ENCODE measurements around the gene KCNK18.

KCNK18 gene

DNA sequence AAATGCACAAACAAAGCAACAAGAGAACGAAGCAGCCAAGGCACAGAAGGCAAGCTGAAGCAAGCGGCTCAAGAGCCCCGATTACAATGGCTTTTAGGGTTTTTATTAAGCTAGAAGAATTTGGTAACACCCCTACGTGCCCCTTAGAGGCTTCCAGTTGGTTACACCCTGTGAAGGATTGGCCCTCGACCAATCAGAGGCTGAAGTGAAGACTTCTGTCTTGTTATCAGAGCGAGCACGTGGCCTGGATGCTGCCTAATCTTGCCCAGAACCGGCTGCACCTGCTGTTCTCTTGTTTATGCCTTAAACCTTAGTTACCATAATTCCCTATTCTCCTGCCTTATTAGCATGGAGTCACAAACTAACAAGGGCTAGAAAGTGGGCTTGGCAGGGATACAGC, 21.4 kb downstream of the KCNK18 start:
- Histone ChIP-seq H3K27me3 (replicated peaks in 2 of 5; ENCODE audit: control insufficient read depth in 4 of 5, insufficient read depth in 5 of 5, low read length in 4 of 5) (peaks cover 0 to 35% (median 20%) of the 10 kb centered on the region in 5 experiments), H3K27ac (ENCODE audit: insufficient read depth in 1 of 2, low read depth in 1 of 2, low read length in 2 of 2, poor library complexity in 1 of 2, severe bottlenecking in 2 of 2) (no peak overlapping the region), H3K4me3 (ENCODE audit: control insufficient read depth in 1 of 7, extremely low read depth in 1 of 7, insufficient read depth in 4 of 7, low read depth in 2 of 7, low read length in 6 of 7) (no peak overlapping the region), H3K9me3 (ENCODE audit: control extremely low read depth in 1 of 5, control insufficient read depth in 4 of 5, insufficient read depth in 2 of 5, low read depth in 1 of 5, low read length in 4 of 5) (no peaks in the 10 kb centered on the region), H3K36me3 (ENCODE audit: control insufficient read depth in 4 of 4, insufficient read depth in 4 of 4, low read length in 3 of 4) (no peaks in the 10 kb centered on the region), H3K4me1 (ENCODE audit: control extremely low read depth in 1 of 4, control insufficient read depth in 4 of 4, insufficient read depth in 4 of 4, low read length in 3 of 4) (peaks cover 0 to 16% (median 14%) of the 10 kb centered on the region in 4 experiments)
- 93% methylated on average over 7 of the region's 8 CpGs for WGBS (ENCODE audit: insufficient coverage)
- DNase-seq, result peak; percentile 59 to 77 (median 65)
- CTCF ChIA-PET, result interaction anchor here (1.1 to 7.5 kb wide), 5 partner anchors 8 to 449 kb away, joined by 3 to 115 read pairs (median 15); partner anchors contain the start of gene SLC18A2
- POLR2A ChIA-PET, result no interaction called here

DNA sequence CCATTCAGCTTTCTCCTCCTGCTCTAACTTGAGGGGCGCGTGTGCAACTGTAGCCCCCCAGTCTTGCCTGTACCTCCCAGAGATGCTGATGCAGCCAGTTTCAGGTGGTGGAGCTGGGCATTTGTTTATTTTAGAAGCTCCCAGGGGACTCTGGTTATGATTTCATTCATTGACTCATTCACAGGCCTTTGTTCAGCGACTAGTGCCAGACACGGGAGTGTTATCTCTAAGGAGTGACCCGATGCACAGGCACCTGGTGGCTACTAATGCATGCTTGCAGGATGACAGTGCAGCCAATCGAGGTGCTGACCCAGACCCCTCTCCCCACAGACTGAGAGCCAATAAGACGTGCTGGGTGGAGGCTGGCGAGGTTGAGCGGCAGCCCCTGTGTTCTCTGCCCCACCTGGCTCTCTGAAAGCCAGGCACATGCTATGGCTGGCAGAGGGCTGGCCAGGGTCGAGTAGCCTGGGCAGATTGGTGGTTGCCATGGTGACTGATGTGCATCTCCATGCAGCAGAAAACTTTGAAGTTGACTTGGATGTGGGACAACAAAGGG, 23.9 kb downstream of the KCNK18 start:
- CTCF ChIA-PET, result interaction anchor here (7.5 kb wide), 1 partner anchor 96 kb away, joined by 115 read pairs; no protein-coding TSS in a partner anchor
- H3K27me3 ChIP-seq (replicated peaks in 2 of 5; ENCODE audit: control insufficient read depth in 4 of 5, insufficient read depth in 5 of 5, low read length in 4 of 5), result peaks cover 0 to 16% (median 10%) of the 10 kb centered on the region in 5 experiments
- H3K4me1 ChIP-seq (ENCODE audit: control extremely low read depth in 1 of 4, control insufficient read depth in 4 of 4, insufficient read depth in 4 of 4, low read length in 3 of 4), result peaks cover 0 to 14% (median 13%) of the 10 kb centered on the region in 4 experiments
- no peaks in the 10 kb centered on the region for H3K36me3 ChIP-seq (ENCODE audit: control insufficient read depth in 4 of 4, insufficient read depth in 4 of 4, low read length in 3 of 4)
- no peak for DNase-seq
- WGBS (ENCODE audit: insufficient coverage), result 85% methylated on average over 8 of the region's 10 CpGs
- no peak overlapping the region for H3K4me3 ChIP-seq (ENCODE audit: control insufficient read depth in 1 of 7, extremely low read depth in 1 of 7, insufficient read depth in 4 of 7, low read depth in 2 of 7, low read length in 6 of 7)
- no peaks in the 10 kb centered on the region for H3K9me3 ChIP-seq (ENCODE audit: control extremely low read depth in 1 of 5, control insufficient read depth in 4 of 5, insufficient read depth in 2 of 5, low read depth in 1 of 5, low read length in 4 of 5)
- POLR2A ChIA-PET, result no interaction called here
- H3K27ac ChIP-seq (ENCODE audit: insufficient read depth in 1 of 2, low read depth in 1 of 2, low read length in 2 of 2, poor library complexity in 1 of 2, severe bottlenecking in 2 of 2), result no peak overlapping the region

DNA sequence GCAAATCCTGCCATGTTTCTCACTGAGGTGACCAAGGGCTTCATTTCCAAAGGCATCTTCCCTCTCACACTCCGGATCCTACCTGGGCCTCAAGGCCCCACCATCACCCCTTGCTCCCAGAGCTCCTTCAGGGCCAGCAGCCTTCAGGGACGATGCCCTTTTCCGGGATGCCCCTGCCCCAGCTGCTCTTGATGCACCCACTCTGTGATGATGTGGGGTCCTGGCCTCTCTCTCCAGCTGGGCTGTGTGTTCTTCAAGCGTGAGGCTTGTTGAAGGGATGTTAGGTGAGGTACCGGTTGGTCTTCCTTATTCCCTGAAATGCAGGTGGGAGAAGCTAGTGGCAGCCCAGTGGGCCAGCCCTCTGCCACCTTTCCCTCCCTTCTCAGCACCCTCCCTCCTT, 25.3 kb downstream of the KCNK18 start:
- H3K4me3 ChIP-seq (ENCODE audit: control insufficient read depth in 1 of 7, extremely low read depth in 1 of 7, insufficient read depth in 4 of 7, low read depth in 2 of 7, low read length in 6 of 7), result no peak overlapping the region
- no peak overlapping the region for H3K27ac ChIP-seq (ENCODE audit: insufficient read depth in 1 of 2, low read depth in 1 of 2, low read length in 2 of 2, poor library complexity in 1 of 2, severe bottlenecking in 2 of 2)
- H3K9me3 ChIP-seq (ENCODE audit: control extremely low read depth in 1 of 5, control insufficient read depth in 4 of 5, insufficient read depth in 2 of 5, low read depth in 1 of 5, low read length in 4 of 5), result no peaks in the 10 kb centered on the region
- CTCF ChIA-PET, result interaction anchor here (0.7 to 8.7 kb wide), 5 partner anchors 24 to 257 kb away, joined by 3 to 148 read pairs (median 3); no protein-coding TSS in a partner anchor
- no peak for DNase-seq
- 97% methylated on average over 3 of the region's 5 CpGs for WGBS (ENCODE audit: insufficient coverage)
- POLR2A ChIA-PET, result no interaction called here
- peaks cover 0 to 14% (median 7%) of the 10 kb centered on the region in 5 experiments for H3K27me3 ChIP-seq (replicated peaks in 2 of 5; ENCODE audit: control insufficient read depth in 4 of 5, insufficient read depth in 5 of 5, low read length in 4 of 5)
- peaks cover 0 to under 1% (median under 1%) of the 10 kb centered on the region in 4 experiments for H3K4me1 ChIP-seq (ENCODE audit: control extremely low read depth in 1 of 4, control insufficient read depth in 4 of 4, insufficient read depth in 4 of 4, low read length in 3 of 4)
- no peaks in the 10 kb centered on the region for H3K36me3 ChIP-seq (ENCODE audit: control insufficient read depth in 4 of 4, insufficient read depth in 4 of 4, low read length in 3 of 4)

DNA sequence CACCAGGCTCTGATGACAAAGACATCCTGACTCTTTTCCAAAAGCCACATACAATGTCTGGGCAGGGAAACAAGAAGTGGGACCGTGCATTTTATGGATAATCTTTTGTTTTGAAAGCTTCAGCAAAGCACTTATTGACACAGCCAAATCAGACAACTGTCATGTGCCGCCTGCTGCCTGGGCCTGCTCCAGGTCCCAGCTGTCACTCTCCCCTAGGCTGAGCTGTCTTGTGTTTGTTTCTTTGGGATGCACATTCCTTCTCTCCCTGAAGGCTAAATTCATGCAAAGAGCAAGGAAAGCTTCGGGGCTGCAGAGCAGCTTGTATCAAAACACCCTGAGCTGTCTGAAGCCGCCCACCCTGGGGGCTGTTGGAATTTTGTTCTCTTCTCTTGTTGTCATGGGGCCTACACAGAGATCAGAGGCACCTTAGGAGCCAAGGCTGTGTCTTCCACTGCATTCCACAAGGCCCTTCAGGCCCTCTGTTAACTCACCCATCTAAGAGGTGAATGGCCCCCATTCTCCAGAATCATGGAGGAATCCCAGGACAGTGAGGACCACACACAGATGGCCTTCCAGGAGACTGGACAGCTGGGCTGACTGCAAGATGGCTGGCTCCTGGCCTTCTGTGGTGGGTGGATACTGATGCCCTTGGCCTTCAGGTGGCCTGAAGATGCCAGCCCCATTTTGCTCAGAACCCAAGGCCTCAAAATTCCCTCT, 25.8 kb downstream of the KCNK18 start:
- ChIA-PET POLR2A (no interaction called here), CTCF (interaction anchor here (0.7 to 8.7 kb wide), 10 partner anchors 9 to 257 kb away, joined by 3 to 148 read pairs (median 4); no protein-coding TSS in a partner anchor)
- Histone ChIP-seq H3K4me3 (ENCODE audit: control insufficient read depth in 1 of 7, extremely low read depth in 1 of 7, insufficient read depth in 4 of 7, low read depth in 2 of 7, low read length in 6 of 7) (no peak overlapping the region), H3K36me3 (ENCODE audit: control insufficient read depth in 4 of 4, insufficient read depth in 4 of 4, low read length in 3 of 4) (no peaks in the 10 kb centered on the region), H3K4me1 (ENCODE audit: control extremely low read depth in 1 of 4, control insufficient read depth in 4 of 4, insufficient read depth in 4 of 4, low read length in 3 of 4) (no peaks in the 10 kb centered on the region), H3K27me3 (replicated peaks in 2 of 5; ENCODE audit: control insufficient read depth in 4 of 5, insufficient read depth in 5 of 5, low read length in 4 of 5) (peaks cover 0 to 14% (median 1%) of the 10 kb centered on the region in 5 experiments), H3K9me3 (ENCODE audit: control extremely low read depth in 1 of 5, control insufficient read depth in 4 of 5, insufficient read depth in 2 of 5, low read depth in 1 of 5, low read length in 4 of 5) (no peaks in the 10 kb centered on the region), H3K27ac (ENCODE audit: insufficient read depth in 1 of 2, low read depth in 1 of 2, low read length in 2 of 2, poor library complexity in 1 of 2, severe bottlenecking in 2 of 2) (no peak overlapping the region)
- DNase-seq, result no peak
- WGBS (ENCODE audit: insufficient coverage), result 96% methylated on average over 3 of the region's 4 CpGs

DNA sequence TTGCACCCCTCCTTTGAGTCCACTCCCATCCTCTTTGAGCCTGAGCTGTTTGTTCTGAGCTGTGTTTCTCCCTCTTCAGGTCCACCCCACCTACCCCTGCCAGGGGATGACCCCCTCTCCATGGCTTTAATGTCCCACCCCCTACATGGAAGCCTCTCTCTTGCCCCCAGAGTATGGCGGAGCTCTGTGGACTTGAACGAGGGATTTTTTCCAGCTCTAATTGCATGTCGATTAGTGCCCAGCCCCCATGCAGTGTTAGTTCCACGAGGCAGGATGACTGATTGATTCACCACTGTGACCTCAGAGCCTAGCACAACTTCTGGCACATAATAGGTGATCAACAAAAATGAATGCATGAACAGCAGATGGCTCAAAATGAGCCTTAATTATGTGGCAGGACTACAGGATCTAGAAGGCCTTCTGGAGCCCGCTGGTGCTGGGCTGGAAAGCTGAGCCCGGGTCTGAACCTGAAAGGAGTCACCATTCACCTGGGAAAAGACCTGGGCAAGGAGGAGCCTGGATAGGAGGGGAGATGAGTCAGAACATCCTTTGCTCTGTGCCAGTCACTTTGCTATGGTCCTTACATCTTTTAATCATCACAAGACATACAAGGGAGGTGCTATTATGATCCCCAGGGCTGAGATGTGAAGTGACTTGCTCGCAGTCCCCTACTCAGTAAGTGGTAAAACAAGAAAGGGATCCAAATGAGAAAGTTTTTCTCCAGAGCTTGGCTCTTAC, 26.6 kb downstream of the KCNK18 start:
- POLR2A ChIA-PET, result no interaction called here
- Histone ChIP-seq H3K4me1 (ENCODE audit: control extremely low read depth in 1 of 4, control insufficient read depth in 4 of 4, insufficient read depth in 4 of 4, low read length in 3 of 4) (no peaks in the 10 kb centered on the region), H3K4me3 (ENCODE audit: control insufficient read depth in 1 of 7, extremely low read depth in 1 of 7, insufficient read depth in 4 of 7, low read depth in 2 of 7, low read length in 6 of 7) (no peak overlapping the region), H3K27ac (ENCODE audit: insufficient read depth in 1 of 2, low read depth in 1 of 2, low read length in 2 of 2, poor library complexity in 1 of 2, severe bottlenecking in 2 of 2) (no peak overlapping the region), H3K9me3 (ENCODE audit: control extremely low read depth in 1 of 5, control insufficient read depth in 4 of 5, insufficient read depth in 2 of 5, low read depth in 1 of 5, low read length in 4 of 5) (no peaks in the 10 kb centered on the region), H3K36me3 (ENCODE audit: control insufficient read depth in 4 of 4, insufficient read depth in 4 of 4, low read length in 3 of 4) (no peaks in the 10 kb centered on the region), H3K27me3 (replicated peaks in 2 of 5; ENCODE audit: control insufficient read depth in 4 of 5, insufficient read depth in 5 of 5, low read length in 4 of 5) (peaks cover 0 to 9% (median 0%) of the 10 kb centered on the region in 5 experiments)
- 99% methylated on average over 7 of the region's 7 CpGs for WGBS (ENCODE audit: insufficient coverage)
- CTCF ChIA-PET, result interaction anchor here (0.8 to 8.7 kb wide), 9 partner anchors 8 to 256 kb away, joined by 3 to 148 read pairs (median 4); no protein-coding TSS in a partner anchor
- no peak for DNase-seq

DNA sequence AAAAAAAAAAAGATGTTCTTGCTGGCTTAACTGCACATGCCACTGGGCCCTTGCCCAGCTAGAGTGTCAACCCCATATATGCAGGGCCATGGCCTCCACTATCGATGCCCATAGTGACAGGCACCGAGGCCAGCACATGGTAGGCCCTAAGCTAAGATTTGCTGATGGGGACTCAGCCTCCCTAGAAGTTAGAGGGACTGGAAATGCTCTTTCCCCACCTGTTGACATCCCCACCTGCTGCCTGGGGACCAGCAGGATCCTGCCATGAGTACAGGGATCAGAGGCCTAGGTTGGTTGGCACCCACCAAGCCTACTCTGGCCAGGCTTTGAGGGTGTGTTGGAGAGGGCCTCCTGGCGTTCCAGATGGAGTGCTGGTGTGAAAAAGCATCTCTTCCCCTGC, 27.6 kb downstream of the KCNK18 start:
- Histone ChIP-seq H3K4me3 (ENCODE audit: control insufficient read depth in 1 of 7, extremely low read depth in 1 of 7, insufficient read depth in 4 of 7, low read depth in 2 of 7, low read length in 6 of 7) (no peak overlapping the region), H3K36me3 (ENCODE audit: control insufficient read depth in 4 of 4, insufficient read depth in 4 of 4, low read length in 3 of 4) (no peaks in the 10 kb centered on the region), H3K4me1 (ENCODE audit: control extremely low read depth in 1 of 4, control insufficient read depth in 4 of 4, insufficient read depth in 4 of 4, low read length in 3 of 4) (no peaks in the 10 kb centered on the region), H3K9me3 (ENCODE audit: control extremely low read depth in 1 of 5, control insufficient read depth in 4 of 5, insufficient read depth in 2 of 5, low read depth in 1 of 5, low read length in 4 of 5) (peaks cover 0 to 3% (median 0%) of the 10 kb centered on the region in 5 experiments), H3K27ac (ENCODE audit: insufficient read depth in 1 of 2, low read depth in 1 of 2, low read length in 2 of 2, poor library complexity in 1 of 2, severe bottlenecking in 2 of 2) (no peak overlapping the region), H3K27me3 (replicated peaks in 2 of 5; ENCODE audit: control insufficient read depth in 4 of 5, insufficient read depth in 5 of 5, low read length in 4 of 5) (peaks cover 0 to 7% (median 0%) of the 10 kb centered on the region in 5 experiments)
- 100% methylated on average over 2 of the region's 3 CpGs for WGBS (ENCODE audit: insufficient coverage)
- DNase-seq, result no peak
- CTCF ChIA-PET, result interaction anchor here (1.5 to 8.7 kb wide), 5 partner anchors 8 to 239 kb away, joined by 3 to 148 read pairs (median 5); no protein-coding TSS in a partner anchor
- POLR2A ChIA-PET, result no interaction called here
